Activated CD4-positive, alpha-beta T cell treated with anti-CD3 and anti-CD28 coated beads, Interleukin-2, amount 10 ng/mL, durations not matched to agents 7 days and 5 days (primary cell): ENCODE data around the gene SLC44A1. TPM values are rescaled to one million over a fixed set of nuclear protein-coding genes. Genes with fewer than 3 reads are reported as not detected.

Source experiments
- CTCF ChIA-PET: fragments of 350-600 bp; sonication (Branson Sonifier 250); formaldehyde crosslinking; loops from one replicate; lab custom pipeline; 2021; ENCODE audit warnings: antibody characterized with exemption; lab: Charles Lee
- POLR2A ChIA-PET: fragments of 350-600 bp; sonication (Branson Sonifier 250); formaldehyde crosslinking; loops from one replicate; lab custom pipeline; 2021; ENCODE audit warnings: antibody characterized with exemption; lab: Charles Lee
- DNase-seq: peaks from one replicate; pipeline ENCODE4 v3.0.0-alpha.2; 2020
- H3K27ac Mint-ChIP-seq: one replicate; pipeline ENCODE4 v1.8.0; 2021; ENCODE audit warnings: mild to moderate bottlenecking, moderate library complexity, mixed read lengths
- H3K27me3 Mint-ChIP-seq: one replicate; pipeline ENCODE4 v1.8.0; 2021; ENCODE audit warnings: mixed read lengths
- H3K36me3 Mint-ChIP-seq: one replicate; pipeline ENCODE4 v1.8.0; 2021; ENCODE audit warnings: low read depth, mixed read lengths
- H3K4me1 Mint-ChIP-seq: one replicate; pipeline ENCODE4 v1.8.0; 2021; ENCODE audit warnings: mixed read lengths
- H3K4me3 Mint-ChIP-seq: one replicate; pipeline ENCODE4 v1.8.0; 2021; ENCODE audit warnings: mild to moderate bottlenecking, moderate library complexity, mixed read lengths
- H3K9me3 Mint-ChIP-seq: one replicate; pipeline ENCODE4 v1.8.0; 2021; ENCODE audit warnings: mixed read lengths
- total RNA-seq, 2 experiments: library from RNA; stranded (reverse); gene quantifications; one replicate each; pipeline ENCODE4 v1.2.3, GENCODE V29; 2021

Gene SLC44A1
- total RNA-seq, 2 experiments from 2014 or later: 19.6 to 21.8 TPM

DNA sequence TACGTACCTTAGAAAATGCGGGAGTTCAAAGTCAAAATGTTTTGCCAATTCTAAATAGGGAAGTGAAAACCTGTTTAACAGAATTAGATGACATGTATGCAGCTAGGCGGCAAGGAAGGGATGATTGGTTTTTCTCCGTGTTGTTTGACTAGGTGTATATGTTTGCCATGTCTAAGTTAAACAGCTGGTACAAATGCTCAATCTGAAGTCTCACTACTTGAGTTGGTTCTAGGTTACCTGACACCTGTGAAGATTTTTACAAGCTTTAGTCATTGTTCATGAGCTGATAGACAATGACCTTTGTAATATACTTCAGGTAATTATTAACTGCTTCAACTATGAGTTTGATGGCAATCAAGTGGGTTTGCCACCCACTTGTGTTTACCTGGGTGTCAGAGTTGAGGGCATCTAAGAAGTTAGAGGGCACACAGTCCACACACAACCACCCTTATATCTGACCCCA is 74.3 kb downstream of the SLC44A1 start:
- no peaks in the 10 kb centered on the region for H3K9me3 Mint-ChIP-seq
- H3K4me3 Mint-ChIP-seq: no peak overlapping the region
- CTCF ChIA-PET: no interaction called here
- POLR2A ChIA-PET: no interaction called here
- peaks cover 2% of the 10 kb centered on the region for H3K36me3 Mint-ChIP-seq
- no peak overlapping the region for H3K27ac Mint-ChIP-seq
- no peaks in the 10 kb centered on the region for H3K4me1 Mint-ChIP-seq
- no peak for DNase-seq
- no peaks in the 10 kb centered on the region for H3K27me3 Mint-ChIP-seq

- Mint-ChIP-seq H3K36me3 (peaks cover 2% of the 10 kb centered on the region), H3K9me3 (no peaks in the 10 kb centered on the region), H3K4me3 (no peak overlapping the region), H3K4me1 (no peaks in the 10 kb centered on the region), H3K27ac (no peak overlapping the region), H3K27me3 (no peaks in the 10 kb centered on the region)
- POLR2A ChIA-PET: no interaction called here
- no peak for DNase-seq
- CTCF ChIA-PET: no interaction called here
Measured at GRCh38 chr9:105319202-105319813, 74.9 kb downstream of the SLC44A1 start.

GRCh38 chr9:105320568-105320967 is 76.1 kb downstream of the SLC44A1 start:
- no peaks in the 10 kb centered on the region for H3K9me3 Mint-ChIP-seq
- H3K27ac Mint-ChIP-seq: no peak overlapping the region
- ChIA-PET POLR2A (no interaction called here), CTCF (no interaction called here)
- H3K4me1 Mint-ChIP-seq: no peaks in the 10 kb centered on the region
- H3K27me3 Mint-ChIP-seq: no peaks in the 10 kb centered on the region
- DNase-seq: no peak
- H3K4me3 Mint-ChIP-seq: no peak overlapping the region
- no peaks in the 10 kb centered on the region for H3K36me3 Mint-ChIP-seq

GRCh38 chr9:105328296-105328695 is 83.8 kb downstream of the SLC44A1 start:
- H3K9me3 Mint-ChIP-seq: no peaks in the 10 kb centered on the region
- ChIA-PET POLR2A (no interaction called here), CTCF (no interaction called here)
- no peak overlapping the region for H3K4me3 Mint-ChIP-seq
- H3K36me3 Mint-ChIP-seq: no peaks in the 10 kb centered on the region
- no peak for DNase-seq
- H3K27me3 Mint-ChIP-seq: no peaks in the 10 kb centered on the region
- no peak overlapping the region for H3K27ac Mint-ChIP-seq
- H3K4me1 Mint-ChIP-seq: peaks cover 9% of the 10 kb centered on the region

DNA sequence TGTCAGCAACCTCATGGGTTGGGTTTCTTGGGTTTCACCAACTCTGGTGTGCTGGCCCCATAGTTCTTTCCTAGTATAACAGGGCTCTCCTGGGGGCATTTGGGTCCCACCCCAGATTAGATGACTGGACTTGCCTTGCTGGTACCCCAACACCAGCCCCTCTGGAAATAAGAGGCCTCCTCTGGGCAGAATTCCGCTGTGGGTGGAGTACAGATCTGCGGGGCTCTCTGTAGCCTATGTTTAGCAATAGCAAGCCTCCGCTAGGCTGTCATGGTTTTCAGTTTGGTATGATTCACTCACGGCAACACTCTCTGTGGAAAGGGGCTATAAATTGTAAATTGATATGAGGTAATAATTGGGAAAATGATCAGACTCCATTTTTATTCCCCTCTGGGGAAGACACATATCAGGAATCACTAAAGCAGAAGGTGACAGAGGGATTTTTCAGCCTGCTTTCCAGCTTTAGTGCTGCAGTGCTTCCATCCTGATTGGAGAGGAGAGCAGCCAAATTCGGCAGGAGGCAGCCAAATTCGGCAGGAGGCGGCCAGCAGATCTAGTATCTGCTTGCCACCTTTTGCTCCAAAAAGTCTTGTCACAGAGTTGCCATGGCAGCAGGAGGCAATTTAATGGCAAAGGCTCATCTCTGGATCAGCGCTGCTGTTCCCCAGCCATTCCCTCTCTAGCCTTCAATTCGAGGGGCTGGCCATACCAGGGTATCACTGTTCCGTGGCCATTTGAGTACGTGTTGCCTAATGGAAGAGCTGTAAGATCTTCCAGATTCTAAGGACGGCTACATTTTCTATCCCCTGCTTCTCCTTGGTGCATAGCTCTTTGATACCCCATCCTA is 84.6 kb downstream of the SLC44A1 start:
- CTCF ChIA-PET: no interaction called here
- Mint-ChIP-seq H3K4me3 (no peak overlapping the region), H3K36me3 (no peaks in the 10 kb centered on the region), H3K27ac (no peak overlapping the region), H3K27me3 (no peaks in the 10 kb centered on the region), H3K4me1 (peaks cover 9% of the 10 kb centered on the region), H3K9me3 (no peaks in the 10 kb centered on the region)
- DNase-seq: no peak
- POLR2A ChIA-PET: no interaction called here

- CTCF ChIA-PET: no interaction called here
Measured at GRCh38 chr9:105329719-105330062, 85.2 kb downstream of the SLC44A1 start.

GRCh38 chr9:105330201-105330600 is 85.8 kb downstream of the SLC44A1 start:
- no peaks in the 10 kb centered on the region for H3K36me3 Mint-ChIP-seq
- H3K9me3 Mint-ChIP-seq: no peaks in the 10 kb centered on the region
- ChIA-PET POLR2A (no interaction called here), CTCF (no interaction called here)
- no peak for DNase-seq
- no peak overlapping the region for H3K4me3 Mint-ChIP-seq
- H3K4me1 Mint-ChIP-seq: peaks cover 9% of the 10 kb centered on the region
- no peaks in the 10 kb centered on the region for H3K27me3 Mint-ChIP-seq
- no peak overlapping the region for H3K27ac Mint-ChIP-seq

More at GRCh38 chr9:105329719-105330062, 85.2 kb downstream of the SLC44A1 start:
- POLR2A ChIA-PET: no interaction called here
- H3K36me3 Mint-ChIP-seq: no peaks in the 10 kb centered on the region
- H3K4me3 Mint-ChIP-seq: no peak overlapping the region
- H3K4me1 Mint-ChIP-seq: peaks cover 9% of the 10 kb centered on the region
- DNase-seq: no peak
- H3K27me3 Mint-ChIP-seq: no peaks in the 10 kb centered on the region
- H3K27ac Mint-ChIP-seq: no peak overlapping the region
- no peaks in the 10 kb centered on the region for H3K9me3 Mint-ChIP-seq

GRCh38 chr9:105330755-105331154 is 86.3 kb downstream of the SLC44A1 start:
- no peaks in the 10 kb centered on the region for H3K36me3 Mint-ChIP-seq
- ChIA-PET POLR2A (no interaction called here), CTCF (no interaction called here)
- no peaks in the 10 kb centered on the region for H3K27me3 Mint-ChIP-seq
- DNase-seq: no peak
- H3K27ac Mint-ChIP-seq: no peak overlapping the region
- peaks cover 9% of the 10 kb centered on the region for H3K4me1 Mint-ChIP-seq
- no peak overlapping the region for H3K4me3 Mint-ChIP-seq
- no peaks in the 10 kb centered on the region for H3K9me3 Mint-ChIP-seq

GRCh38 chr9:105331160-105331559 is 86.7 kb downstream of the SLC44A1 start:
- no peak overlapping the region for H3K27ac Mint-ChIP-seq
- no peak for DNase-seq
- POLR2A ChIA-PET: no interaction called here
- H3K9me3 Mint-ChIP-seq: no peaks in the 10 kb centered on the region
- no peak overlapping the region for H3K4me3 Mint-ChIP-seq
- H3K4me1 Mint-ChIP-seq: peaks cover 9% of the 10 kb centered on the region
- no peaks in the 10 kb centered on the region for H3K27me3 Mint-ChIP-seq
- no peaks in the 10 kb centered on the region for H3K36me3 Mint-ChIP-seq
- CTCF ChIA-PET: no interaction called here

GRCh38 chr9:105331755-105332154 is 87.3 kb downstream of the SLC44A1 start:
- CTCF ChIA-PET: interaction anchor here (0.6 kb wide), 1 partner anchor 169 kb away, joined by 3 read pairs; no protein-coding TSS in a partner anchor
- peaks cover 9% of the 10 kb centered on the region for H3K4me1 Mint-ChIP-seq

DNA sequence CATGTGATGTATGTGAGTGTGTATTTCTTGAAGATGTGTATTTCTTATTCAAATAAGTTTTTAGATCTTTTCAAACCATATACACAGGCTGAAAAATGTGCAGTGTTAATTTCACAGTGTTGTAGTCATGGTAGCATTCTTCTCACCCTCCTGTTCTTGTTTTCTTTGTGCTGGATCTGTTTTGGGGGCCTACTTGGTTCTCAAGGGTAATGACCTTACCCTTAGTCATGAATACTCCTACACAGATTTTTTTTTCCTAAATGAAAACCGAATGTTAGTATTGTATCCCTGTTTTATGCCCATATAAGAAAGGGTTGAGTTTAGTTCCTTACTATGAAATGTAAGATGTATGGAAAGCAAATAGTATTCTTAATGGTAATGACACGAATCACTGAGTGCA is 88.0 kb downstream of the SLC44A1 start:
- no peak overlapping the region for H3K4me3 Mint-ChIP-seq
- H3K36me3 Mint-ChIP-seq: peaks cover 2% of the 10 kb centered on the region
- peaks cover 9% of the 10 kb centered on the region for H3K4me1 Mint-ChIP-seq
- CTCF ChIA-PET: no interaction called here
- H3K9me3 Mint-ChIP-seq: no peaks in the 10 kb centered on the region
- H3K27me3 Mint-ChIP-seq: no peaks in the 10 kb centered on the region
- POLR2A ChIA-PET: no interaction called here
- no peak overlapping the region for H3K27ac Mint-ChIP-seq
- DNase-seq: no peak

More at GRCh38 chr9:105331755-105332154, 87.3 kb downstream of the SLC44A1 start:
- POLR2A ChIA-PET: no interaction called here
- Mint-ChIP-seq H3K27ac (no peak overlapping the region), H3K9me3 (no peaks in the 10 kb centered on the region), H3K4me3 (no peak overlapping the region), H3K27me3 (no peaks in the 10 kb centered on the region), H3K36me3 (no peaks in the 10 kb centered on the region)
- no peak for DNase-seq

DNA sequence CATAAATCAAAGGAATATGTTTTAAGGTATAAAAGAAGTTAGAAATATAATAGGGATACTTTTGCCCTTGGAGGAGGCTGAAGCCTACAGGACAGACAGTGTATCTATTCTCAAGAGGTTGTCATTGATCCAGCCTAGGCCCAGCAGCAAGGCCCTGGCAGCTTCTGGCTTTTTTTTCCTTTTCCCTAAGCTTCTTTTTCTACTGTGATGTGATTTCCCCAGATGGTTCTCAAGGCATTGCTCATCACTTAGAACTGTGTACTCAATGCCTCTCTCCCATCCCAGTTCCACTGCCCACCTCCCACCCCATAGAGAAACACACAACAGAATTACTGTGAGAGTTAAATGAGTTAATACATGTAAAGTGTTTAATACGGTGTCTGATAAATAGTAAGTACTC is 88.6 kb downstream of the SLC44A1 start:
- peaks cover 3% of the 10 kb centered on the region for H3K36me3 Mint-ChIP-seq
- H3K4me3 Mint-ChIP-seq: no peak overlapping the region
- no peak overlapping the region for H3K27ac Mint-ChIP-seq
- no peaks in the 10 kb centered on the region for H3K27me3 Mint-ChIP-seq
- ChIA-PET POLR2A (no interaction called here), CTCF (no interaction called here)
- H3K9me3 Mint-ChIP-seq: no peaks in the 10 kb centered on the region
- H3K4me1 Mint-ChIP-seq: peaks cover 9% of the 10 kb centered on the region
- no peak for DNase-seq

- POLR2A ChIA-PET: no interaction called here
- Mint-ChIP-seq H3K27me3 (no peaks in the 10 kb centered on the region), H3K36me3 (peaks cover 3% of the 10 kb centered on the region), H3K4me1 (peaks cover 9% of the 10 kb centered on the region), H3K4me3 (no peak overlapping the region), H3K9me3 (no peaks in the 10 kb centered on the region), H3K27ac (no peak overlapping the region)
- DNase-seq: no peak
- CTCF ChIA-PET: no interaction called here
Measured at GRCh38 chr9:105333811-105334210, 89.4 kb downstream of the SLC44A1 start.
